ENCODE measurements around the gene CLTB. TPM values are rescaled to one million over a fixed set of nuclear protein-coding genes. Genes with fewer than 3 reads are reported as not detected.

CLTB gene
- total and polyA plus RNA-seq, 2 donors (not counting 1 experiment from before 2014, with no cell fraction given) = 29.9 to 41.7 TPM

DNA sequence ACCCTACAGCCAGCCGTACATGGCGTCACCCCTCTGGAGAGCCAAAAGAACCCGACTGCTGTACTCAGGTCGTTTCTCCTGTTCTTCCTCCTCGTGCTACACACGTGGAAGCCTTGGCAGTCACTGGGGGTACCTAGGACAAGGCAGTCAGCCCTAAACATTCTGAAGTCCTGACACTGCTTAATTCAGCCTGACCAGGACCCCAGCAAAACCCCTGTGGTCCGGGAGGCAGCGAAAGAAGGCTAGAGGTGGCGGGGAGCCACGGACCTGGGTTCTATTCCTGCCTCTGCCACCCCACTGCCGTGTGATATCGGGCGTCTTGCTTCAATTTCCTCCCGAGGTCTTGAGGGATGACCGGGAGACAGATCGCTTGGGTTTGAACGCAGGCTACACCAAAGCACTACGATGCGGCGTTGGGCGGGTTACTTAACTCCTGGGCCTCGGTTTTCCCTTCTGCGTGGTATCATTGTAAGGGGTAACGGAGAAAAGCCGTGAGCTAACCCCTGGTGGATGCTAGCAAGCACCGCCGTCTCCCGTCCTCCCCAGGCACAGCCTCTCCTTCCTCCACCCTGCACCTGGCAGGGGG is 51.5 kb downstream of the CLTB start:
- DNase-seq (no peak), ATAC-seq (ENCODE audit: low read depth) (no peak)
- peak overlapping the region; percentile 89 for H3K4me2 ChIP-seq (replicated peaks; ENCODE audit: low read depth, low read length, poor library complexity, severe bottlenecking)
- peaks cover 5% of the 10 kb centered on the region for H4K20me1 ChIP-seq (ENCODE audit: control insufficient read depth, insufficient read depth, low read length, poor library complexity, severe bottlenecking)
- peak overlapping the region; percentile 42 to 51 for H3K27ac ChIP-seq (ENCODE audit: low read length in 2 of 2)
- ChIA-PET CTCF (interaction anchor here (1.2 kb wide), 1 partner anchor 24 kb away, joined by 3 read pairs; no protein-coding TSS in a partner anchor), POLR2A (no interaction called here)
- TF ChIP-seq EZH2 (IDR thresholded peaks at IDR 0.05; ENCODE audit: borderline replicate concordance, insufficient read depth, low read depth, low read length, poor library complexity, severe bottlenecking) = no peak
- TF ChIP-seq, protein P1, sequence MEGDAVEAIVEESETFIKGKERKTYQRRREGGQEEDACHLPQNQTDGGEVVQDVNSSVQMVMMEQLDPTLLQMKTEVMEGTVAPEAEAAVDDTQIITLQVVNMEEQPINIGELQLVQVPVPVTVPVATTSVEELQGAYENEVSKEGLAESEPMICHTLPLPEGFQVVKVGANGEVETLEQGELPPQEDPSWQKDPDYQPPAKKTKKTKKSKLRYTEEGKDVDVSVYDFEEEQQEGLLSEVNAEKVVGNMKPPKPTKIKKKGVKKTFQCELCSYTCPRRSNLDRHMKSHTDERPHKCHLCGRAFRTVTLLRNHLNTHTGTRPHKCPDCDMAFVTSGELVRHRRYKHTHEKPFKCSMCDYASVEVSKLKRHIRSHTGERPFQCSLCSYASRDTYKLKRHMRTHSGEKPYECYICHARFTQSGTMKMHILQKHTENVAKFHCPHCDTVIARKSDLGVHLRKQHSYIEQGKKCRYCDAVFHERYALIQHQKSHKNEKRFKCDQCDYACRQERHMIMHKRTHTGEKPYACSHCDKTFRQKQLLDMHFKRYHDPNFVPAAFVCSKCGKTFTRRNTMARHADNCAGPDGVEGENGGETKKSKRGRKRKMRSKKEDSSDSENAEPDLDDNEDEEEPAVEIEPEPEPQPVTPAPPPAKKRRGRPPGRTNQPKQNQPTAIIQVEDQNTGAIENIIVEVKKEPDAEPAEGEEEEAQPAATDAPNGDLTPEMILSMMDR (IDR thresholded peaks at IDR 0.05) = no peak
- H3K9me3 Mint-ChIP-seq (ENCODE audit: insufficient read depth) = no peaks in the 10 kb centered on the region
- peak overlapping the region; percentile 88 for H2AFZ ChIP-seq (ENCODE audit: insufficient read depth, low read depth, low read length, poor library complexity, severe bottlenecking)
- peaks cover 32% of the 10 kb centered on the region for H3K4me1 Mint-ChIP-seq
- no peaks in the 10 kb centered on the region for H3K27me3 ChIP-seq (replicated peaks in 1 of 4; ENCODE audit: control extremely low read depth in 1 of 4, control insufficient read depth in 3 of 4, insufficient read depth in 4 of 4, low read length in 3 of 4)
- 23% methylated on average over 22 of the region's 28 CpGs for WGBS (ENCODE audit: insufficient coverage)
- peaks cover 0 to 9% of the 10 kb centered on the region in 2 experiments for H3K36me3 ChIP-seq (replicated peaks in 1 of 2; ENCODE audit: control extremely low read depth in 1 of 2, control insufficient read depth in 1 of 2, extremely low read depth in 1 of 2, insufficient read depth in 2 of 2, low read length in 1 of 2)
- H3K79me2 ChIP-seq (ENCODE audit: control insufficient read depth, insufficient read depth, low read length) = peaks cover 15% of the 10 kb centered on the region
- H3K4me3 Mint-ChIP-seq = peak overlapping the region; percentile 88
- no peaks in the 10 kb centered on the region for H3K27me3 Mint-ChIP-seq
- H3K9ac ChIP-seq (ENCODE audit: low read length) = peak overlapping the region; percentile 68
- intact Hi-C loops (cut with micrococcal nuclease) = loop anchor here (1.0 to 5.0 kb wide), 3 partner anchors 24 to 128 kb away; partner anchors contain the start of genes CLTB and SIMC1
- peak overlapping the region; percentile 23 to 73 (median 66) for H3K4me3 ChIP-seq (ENCODE audit: control extremely low read depth in 1 of 5, extremely low read depth in 1 of 5, insufficient read depth in 1 of 5, low read depth in 2 of 5, low read length in 4 of 5)
- H3K4me1 ChIP-seq (ENCODE audit: control insufficient read depth in 2 of 2, insufficient read depth in 2 of 2, low read length in 2 of 2) = peaks cover 18 to 34% of the 10 kb centered on the region in 2 donors
- H3K27ac Mint-ChIP-seq = peak overlapping the region; percentile 72
- no peaks in the 10 kb centered on the region for H3K9me3 ChIP-seq (ENCODE audit: control extremely low read depth in 1 of 3, control insufficient read depth in 2 of 3, insufficient read depth in 1 of 3, low read length in 2 of 3)

DNA sequence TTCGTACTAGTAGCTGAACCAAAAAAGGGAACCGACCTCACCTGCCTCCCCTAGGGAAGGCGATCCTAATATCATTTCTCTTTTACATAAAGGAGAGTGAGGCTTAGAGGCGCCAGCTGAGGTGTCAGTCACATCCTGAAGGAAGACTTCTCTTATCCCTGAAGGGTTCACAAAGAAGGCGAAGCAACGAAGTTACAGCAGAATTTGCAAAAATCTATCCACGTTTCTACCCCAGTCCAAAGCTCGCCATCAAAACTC is 54.2 kb downstream of the CLTB start:
- Histone ChIP-seq H3K9me3 (ENCODE audit: control extremely low read depth in 1 of 3, control insufficient read depth in 2 of 3, insufficient read depth in 1 of 3, low read length in 2 of 3) (no peaks in the 10 kb centered on the region), H3K4me2 (replicated peaks; ENCODE audit: low read depth, low read length, poor library complexity, severe bottlenecking) (peak overlapping the region; percentile 85), H3K4me3 (ENCODE audit: control extremely low read depth in 1 of 5, extremely low read depth in 1 of 5, insufficient read depth in 1 of 5, low read depth in 2 of 5, low read length in 4 of 5) (peak overlapping the region in 4 of 5 experiments; percentile 80 to 94 (median 84)), H3K9ac (ENCODE audit: low read length) (peak overlapping the region; percentile 96), H4K20me1 (ENCODE audit: control insufficient read depth, insufficient read depth, low read length, poor library complexity, severe bottlenecking) (peaks cover 15% of the 10 kb centered on the region), H2AFZ (ENCODE audit: insufficient read depth, low read depth, low read length, poor library complexity, severe bottlenecking) (peak overlapping the region; percentile 88), H3K36me3 (replicated peaks in 1 of 2; ENCODE audit: control extremely low read depth in 1 of 2, control insufficient read depth in 1 of 2, extremely low read depth in 1 of 2, insufficient read depth in 2 of 2, low read length in 1 of 2) (peaks cover 0 to 10% of the 10 kb centered on the region in 2 experiments), H3K79me2 (ENCODE audit: control insufficient read depth, insufficient read depth, low read length) (peaks cover 40% of the 10 kb centered on the region), H3K27me3 (replicated peaks in 1 of 4; ENCODE audit: control extremely low read depth in 1 of 4, control insufficient read depth in 3 of 4, insufficient read depth in 4 of 4, low read length in 3 of 4) (no peaks in the 10 kb centered on the region), H3K27ac (ENCODE audit: low read length in 2 of 2) (peak overlapping the region; percentile 77 to 92), H3K4me1 (ENCODE audit: control insufficient read depth in 2 of 2, insufficient read depth in 2 of 2, low read length in 2 of 2) (peaks cover 21 to 36% of the 10 kb centered on the region in 2 donors)
- ChIA-PET POLR2A (interaction anchor here (0.6 to 1.7 kb wide), 7 partner anchors 9 to 1064 kb away, joined by 3 to 11 read pairs (median 3); partner anchors contain the start of genes HIGD2A, NOP16 and RNF44), CTCF (interaction anchor here (0.7 to 3.4 kb wide), 13 partner anchors 8 to 828 kb away, joined by 3 to 15 read pairs (median 3); partner anchors contain the start of genes CLTB, FAF2 and RNF44)
- DNase-seq (no peak), ATAC-seq (ENCODE audit: low read depth) (peak; percentile 31)
- intact Hi-C loops (cut with micrococcal nuclease) = loop anchor here (2.0 to 5.0 kb wide), 3 partner anchors 55 to 181 kb away; partner anchors contain the start of genes CLTB and SIMC1
- Mint-ChIP-seq H3K27me3 (no peaks in the 10 kb centered on the region), H3K4me1 (peaks cover 44% of the 10 kb centered on the region), H3K4me3 (peak overlapping the region; percentile 98), H3K9me3 (ENCODE audit: insufficient read depth) (no peaks in the 10 kb centered on the region), H3K27ac (peak overlapping the region; percentile 98)
- TF ChIP-seq, protein P1 (IDR thresholded peaks at IDR 0.05) = no peak
- TF ChIP-seq EZH2 (IDR thresholded peaks at IDR 0.05; ENCODE audit: borderline replicate concordance, insufficient read depth, low read depth, low read length, poor library complexity, severe bottlenecking) = no peak
- 0% methylated on average over 2 of the region's 8 CpGs for WGBS (ENCODE audit: insufficient coverage)

All from B cell (primary cell).